HUES48 (cell line): ENCODE measurements around the gene TMEM170A.
"Not testable (repeated sequence)": the region's sequence is repeated elsewhere in the genome, so short reads cannot be mapped to it uniquely, and the experiment has no call there.

Source experiments
- H3K27ac ChIP-seq: one replicate; pipeline ENCODE4 v1.7.0; 2013; ENCODE audit warnings: low read depth, low read length, inconsistent platforms
- H3K27me3 ChIP-seq: 2 replicates; pipeline ENCODE4 v1.6.1; 2013; ENCODE audit warnings: mild to moderate bottlenecking, low read length; ENCODE audit not compliant: control insufficient read depth, insufficient read depth
- H3K36me3 ChIP-seq: 2 replicates; pipeline ENCODE4 v1.6.1; 2013; ENCODE audit warnings: low read length; ENCODE audit not compliant: control insufficient read depth, insufficient read depth
- H3K4me1 ChIP-seq: 2 replicates; pipeline ENCODE4 v1.6.1; 2013; ENCODE audit warnings: mild to moderate bottlenecking, low read length; ENCODE audit not compliant: control insufficient read depth, insufficient read depth
- H3K4me3 ChIP-seq: 2 replicates; pipeline ENCODE4 v1.5.1; 2013; ENCODE audit warnings: mild to moderate bottlenecking, low read depth, low read length
- H3K9ac ChIP-seq: 2 replicates; pipeline ENCODE4 v1.6.1; 2013; ENCODE audit warnings: mild to moderate bottlenecking, low read depth, low read length, moderate library complexity
- H3K9me3 ChIP-seq: 2 replicates; pipeline ENCODE4 v1.6.1; 2013; ENCODE audit warnings: low read length; ENCODE audit not compliant: control insufficient read depth, insufficient read depth

Gene TMEM170A

DNA sequence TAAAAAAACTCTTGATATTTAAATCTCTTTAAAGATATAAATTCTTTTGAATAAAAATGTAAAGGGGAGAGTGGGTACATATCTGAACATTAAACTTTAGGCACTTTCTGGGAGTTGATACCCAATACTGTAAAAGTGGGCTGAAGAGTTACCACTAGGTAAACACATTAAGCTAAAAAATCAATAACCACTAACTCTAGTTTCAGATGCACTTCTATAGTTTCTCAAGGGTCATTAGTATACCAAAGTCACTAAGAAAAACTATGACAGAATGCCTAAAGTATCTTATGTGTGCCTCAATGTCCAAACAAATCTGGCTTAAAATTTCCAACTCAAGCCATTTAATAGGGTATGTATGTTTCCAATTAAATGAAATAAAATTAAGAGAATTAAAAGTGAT, 18.1 kb downstream of the TMEM170A start:
- H3K4me3 ChIP-seq, result no peak overlapping the region
- H3K27me3 ChIP-seq, result no peaks in the 10 kb centered on the region
- peaks cover 4% of the 10 kb centered on the region; the same call in 1 of the 2 replicates for H3K4me1 ChIP-seq
- H3K9ac ChIP-seq, result no peak overlapping the region
- H3K36me3 ChIP-seq, result peaks cover 47% of the 10 kb centered on the region
- H3K9me3 ChIP-seq, result no peaks in the 10 kb centered on the region
- H3K27ac ChIP-seq, result no peak overlapping the region

DNA sequence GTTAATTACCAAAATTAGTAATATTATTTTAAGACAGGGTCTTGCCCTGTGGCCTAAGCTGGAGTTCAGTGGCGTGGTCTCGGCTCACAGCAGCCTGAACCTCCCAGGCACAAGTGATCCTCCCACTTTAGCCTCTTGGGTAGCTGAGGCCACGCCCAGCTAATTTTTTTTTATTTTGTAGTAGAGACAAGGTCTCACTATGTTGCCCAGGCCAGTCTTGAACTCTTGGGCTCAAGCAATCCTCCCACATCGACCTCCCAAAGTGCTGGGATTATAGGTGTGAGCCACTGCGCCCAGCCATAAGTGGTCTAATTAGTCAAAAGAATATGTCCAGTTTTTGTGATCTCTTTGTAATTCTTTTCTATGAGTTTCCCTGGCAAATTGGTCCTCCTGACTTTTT, 19.2 kb downstream of the TMEM170A start:
- Histone ChIP-seq H3K4me1 (peaks cover 4% of the 10 kb centered on the region; the same call in 1 of the 2 replicates), H3K27ac (no peak overlapping the region), H3K9me3 (no peaks in the 10 kb centered on the region), H3K4me3 (no peak overlapping the region), H3K36me3 (peaks cover 38% of the 10 kb centered on the region), H3K27me3 (no peaks in the 10 kb centered on the region), H3K9ac (no peak overlapping the region)

DNA sequence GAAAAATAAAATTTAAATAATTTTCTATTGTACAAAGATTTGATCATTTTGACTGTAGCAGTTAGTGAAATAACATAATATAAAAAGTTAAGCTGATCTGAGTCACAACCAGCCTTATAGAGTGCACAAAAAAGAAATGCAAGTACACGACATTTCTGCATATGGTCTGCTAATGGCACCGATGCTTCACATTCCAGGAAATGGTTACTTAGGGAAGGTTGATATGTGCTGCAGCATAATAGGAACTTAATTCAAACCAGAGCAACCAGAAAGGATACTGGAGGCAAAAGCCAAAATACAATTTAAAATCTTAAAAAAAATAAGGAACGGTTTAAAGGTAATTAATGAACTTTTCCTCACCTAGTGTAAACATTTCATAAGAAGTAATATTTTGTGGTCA, 21.2 kb downstream of the TMEM170A start:
- no peaks in the 10 kb centered on the region for H3K9me3 ChIP-seq
- H3K27me3 ChIP-seq, result no peaks in the 10 kb centered on the region
- H3K4me1 ChIP-seq, result peaks cover 4% of the 10 kb centered on the region; the same call in 1 of the 2 replicates
- no peak overlapping the region for H3K9ac ChIP-seq
- peaks cover 26% of the 10 kb centered on the region for H3K36me3 ChIP-seq
- H3K4me3 ChIP-seq, result no peak overlapping the region
- no peak overlapping the region for H3K27ac ChIP-seq

DNA sequence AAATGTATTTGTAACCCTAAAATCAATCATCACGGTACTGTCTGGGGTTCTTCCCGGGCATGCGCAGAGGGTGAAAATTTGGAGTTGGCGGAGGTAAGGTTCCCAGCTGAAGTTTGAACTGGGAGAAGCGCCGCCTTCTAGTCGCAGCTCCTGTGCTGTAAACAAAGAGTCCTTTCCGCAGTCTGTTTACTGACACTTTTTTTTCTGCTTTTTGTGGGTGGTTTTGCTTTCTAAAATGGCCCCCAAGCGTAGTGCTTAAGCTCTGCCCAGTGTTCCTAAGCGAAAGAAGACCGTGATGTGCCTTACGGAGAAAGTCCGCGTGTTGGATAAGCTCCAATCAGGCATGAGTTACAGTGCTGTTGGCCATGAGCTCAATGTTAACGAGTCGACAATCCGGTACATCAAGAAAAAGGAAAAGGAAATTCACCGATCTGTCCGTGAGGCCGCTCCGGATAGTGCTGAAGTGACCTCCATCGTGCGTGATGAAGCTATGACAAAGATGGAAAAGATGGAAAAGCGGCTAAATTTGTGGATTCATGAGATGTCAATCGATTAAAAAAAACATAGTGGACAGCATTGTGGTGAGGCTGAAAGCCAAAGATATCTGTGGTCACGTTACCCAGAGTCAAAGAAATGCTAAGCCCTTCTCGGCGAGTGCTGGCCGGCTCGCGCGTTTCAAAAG, 30.6 kb downstream of the TMEM170A start:
- H3K4me3 ChIP-seq, result peak overlapping the region; percentile 93
- H3K27ac ChIP-seq, result peak overlapping the region; percentile 85
- peak overlapping the region; percentile 93 for H3K9ac ChIP-seq
- no peaks in the 10 kb centered on the region for H3K9me3 ChIP-seq
- no peaks in the 10 kb centered on the region for H3K27me3 ChIP-seq
- peaks cover 4% of the 10 kb centered on the region; the same call in 1 of the 2 replicates for H3K4me1 ChIP-seq
- H3K36me3 ChIP-seq, result no peaks in the 10 kb centered on the region

GRCh38 chr16:75432828-75433731, 31.4 kb downstream of the TMEM170A start, which contains the start of gene CFDP1:
Gene CFDP1 (minus strand): TSS chr16:75433503. CDS start chr16:75433352, 151 bp downstream.
- Histone ChIP-seq H3K4me3 (peak within 1 kb of the TSS; percentile 93), H3K27me3 (no peaks in the 10 kb centered on the region), H3K4me1 (peaks cover 4% of the 10 kb centered on the region; the same call in 1 of the 2 replicates), H3K9me3 (no peaks in the 10 kb centered on the region), H3K36me3 (no peaks in the 10 kb centered on the region), H3K9ac (peak within 1 kb of the TSS; percentile 93), H3K27ac (peak within 1 kb of the TSS; percentile 85)

DNA sequence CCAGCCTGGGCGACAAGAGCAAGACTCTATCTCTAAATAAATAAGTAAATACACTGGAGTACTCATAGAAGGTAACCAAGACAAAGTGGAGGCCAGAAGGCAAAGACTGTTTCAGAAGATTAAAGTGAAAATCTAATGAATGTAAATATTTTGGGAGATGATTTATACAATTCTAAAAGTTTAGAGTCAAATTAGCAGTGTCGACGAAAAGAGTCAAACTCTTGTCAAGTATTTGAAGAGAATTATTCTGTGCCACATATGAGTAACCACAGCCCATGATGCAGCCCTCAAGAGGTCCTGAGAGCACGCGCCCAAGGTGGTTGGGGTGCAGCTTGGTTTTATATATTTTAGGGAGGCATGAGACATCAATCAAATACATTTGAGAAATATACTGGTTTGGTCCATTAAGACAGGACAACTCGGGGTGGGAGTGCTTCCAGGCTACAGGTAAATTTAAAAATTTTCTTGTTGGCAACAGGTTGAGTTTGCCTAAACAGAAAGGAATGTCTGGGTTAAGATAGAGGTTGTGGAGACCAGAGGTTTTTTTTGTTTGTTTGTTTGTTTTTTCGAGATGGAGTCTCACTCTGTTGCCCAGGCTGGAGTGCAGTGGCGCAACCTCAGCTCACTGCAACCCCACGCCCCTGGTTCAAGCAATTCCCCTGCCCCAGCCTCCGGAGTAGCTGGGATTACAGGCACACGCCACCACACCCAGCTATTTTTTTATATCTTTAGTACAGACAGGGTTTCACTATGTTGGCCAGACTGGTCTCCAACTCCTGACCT, 34.7 kb downstream of the TMEM170A start:
- H3K36me3 ChIP-seq, result no peaks in the 10 kb centered on the region
- H3K4me1 ChIP-seq, result peaks cover 4% of the 10 kb centered on the region; the same call in 1 of the 2 replicates
- H3K9ac ChIP-seq, result no peak overlapping the region
- no peaks in the 10 kb centered on the region for H3K9me3 ChIP-seq
- no peak overlapping the region for H3K4me3 ChIP-seq
- H3K27ac ChIP-seq, result no peak overlapping the region
- H3K27me3 ChIP-seq, result no peaks in the 10 kb centered on the region

DNA sequence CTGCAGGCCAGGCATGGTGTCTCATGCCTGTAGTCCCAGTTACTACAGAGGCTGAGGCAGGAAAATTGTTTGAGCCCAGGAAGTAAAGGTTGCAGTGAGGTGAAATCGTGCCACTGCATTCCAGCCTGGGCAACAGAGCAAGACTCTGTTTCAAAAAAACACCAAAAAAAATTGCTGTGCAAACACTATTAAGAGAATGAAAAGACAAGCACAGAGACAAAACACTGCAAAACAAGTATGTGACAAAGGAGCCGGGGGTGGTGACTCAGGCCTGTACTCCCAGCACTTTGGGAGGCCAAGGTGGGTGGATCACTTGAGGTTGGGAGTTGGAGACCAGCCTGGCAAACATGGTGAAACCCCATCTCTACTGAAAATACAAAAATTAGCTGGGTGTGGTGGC, 38.0 kb downstream of the TMEM170A start:
- H3K9ac ChIP-seq, H3K27ac ChIP-seq, H3K4me1 ChIP-seq, H3K4me3 ChIP-seq, H3K27me3 ChIP-seq, H3K36me3 ChIP-seq, H3K9me3 ChIP-seq: not testable (repeated sequence)

DNA sequence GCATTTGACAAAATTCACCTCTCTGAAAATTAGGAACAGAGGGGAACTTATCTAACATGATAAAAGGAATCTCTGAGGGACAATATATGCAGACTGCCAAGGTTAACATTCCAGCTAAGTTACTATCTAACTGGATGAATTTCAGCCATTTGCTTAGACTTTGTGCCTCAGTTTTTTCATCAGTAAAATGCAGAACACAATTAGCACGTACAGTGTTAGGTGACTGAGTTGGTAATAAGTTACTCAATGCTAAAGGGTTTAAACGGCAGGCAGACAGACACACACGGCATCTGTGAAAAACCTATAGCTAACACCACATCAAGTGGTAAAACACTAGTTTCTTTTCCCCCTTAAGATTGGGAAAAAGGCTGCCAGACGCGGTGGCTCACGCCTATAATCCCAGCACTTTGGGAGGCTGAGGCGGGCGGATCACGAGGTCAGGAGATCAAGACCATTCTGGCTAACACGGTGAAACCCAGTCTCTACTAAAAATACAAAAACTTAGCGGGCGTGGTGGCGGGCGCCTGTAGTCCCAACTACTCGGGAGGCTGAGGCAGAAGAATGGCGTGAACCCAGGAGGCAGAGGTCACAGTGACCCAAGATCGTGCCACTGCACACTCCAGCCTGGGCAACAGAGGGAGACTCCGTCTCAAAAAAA, 40.3 kb downstream of the TMEM170A start:
- H3K4me1 ChIP-seq, result peaks cover 23% of the 10 kb centered on the region
- H3K27me3 ChIP-seq, H3K36me3 ChIP-seq, H3K9me3 ChIP-seq, H3K4me3 ChIP-seq, H3K27ac ChIP-seq, H3K9ac ChIP-seq: not testable (repeated sequence)

DNA sequence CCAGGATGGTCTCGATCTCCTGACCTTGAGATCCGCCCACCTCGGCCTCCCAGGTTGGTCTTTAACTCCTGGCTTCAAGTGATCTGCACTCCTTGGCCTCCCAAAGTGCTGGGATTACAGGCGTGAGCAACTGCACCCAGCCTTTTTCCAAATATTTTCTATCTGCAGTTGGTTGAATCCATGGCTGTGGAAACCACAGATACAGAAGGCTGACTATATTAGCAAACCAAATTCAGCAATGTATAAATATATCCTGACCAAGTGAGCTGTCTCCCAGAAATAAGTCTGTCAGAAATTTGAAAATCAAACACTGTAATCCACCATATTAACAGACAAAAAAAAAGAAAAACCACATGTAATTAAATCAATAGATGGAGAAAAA, 40.8 kb downstream of the TMEM170A start:
- no peak overlapping the region for H3K27ac ChIP-seq

GRCh38 chr16:75421820-75422126, 42.7 kb downstream of the TMEM170A start:
- Histone ChIP-seq H3K9ac (no peak overlapping the region), H3K4me1 (peaks cover 24% of the 10 kb centered on the region), H3K4me3 (no peak overlapping the region), H3K27me3 (no peaks in the 10 kb centered on the region), H3K27ac (peak overlapping the region; percentile 82), H3K36me3 (no peaks in the 10 kb centered on the region), H3K9me3 (no peaks in the 10 kb centered on the region)

More for the DNA sequence above, 40.8 kb downstream of the TMEM170A start:
- H3K4me1 ChIP-seq, result peaks cover 24% of the 10 kb centered on the region
- H3K36me3 ChIP-seq, result no peaks in the 10 kb centered on the region
- H3K27me3 ChIP-seq, result no peaks in the 10 kb centered on the region
- H3K4me3 ChIP-seq, result no peak overlapping the region
- no peak overlapping the region for H3K9ac ChIP-seq
- H3K9me3 ChIP-seq, result no peaks in the 10 kb centered on the region
